Activated CD4-positive, alpha-beta memory T cell treated with anti-CD3 and anti-CD28 coated beads for 36 hours (primary cell): ENCODE measurements around the gene MMP21. TPM values are rescaled to one million over a fixed set of nuclear protein-coding genes. Genes with fewer than 3 reads are reported as not detected.

Experiments used
- microRNA-seq: library from miRNA; unstranded; fragments of <30 nt; microRNA quantifications from one replicate; pipeline ENCODE4 v1.2.0, GENCODE V29; 2022; ENCODE audit warnings: borderline number of aligned reads, borderline microRNAs expressed, borderline replicate concordance
- total RNA-seq, 2 experiments: library from RNA; stranded (reverse); gene quantifications; one replicate each; pipeline ENCODE4 v1.2.3, GENCODE V29; 2021

MMP21 gene
- total RNA-seq, 2 experiments from 2014 or later, result not detected

Small RNAs within 50 kb of the gene (microRNA-seq; reads per million reads assigned to microRNA genes)
- gene MIR4484, result 1.6 reads per million

Other genes starting within 250 kb of the MMP21 start
- not detected for gene TEX36, start 92.7 kb downstream of the MMP21 start, total RNA-seq
- 10 to 100 TPM; 23.0 to 27.7 TPM for gene EDRF1, start 56.1 kb downstream of the MMP21 start, total RNA-seq
- 10 to 100 TPM; 35.0 to 38.3 TPM for gene UROS, start 47.4 kb upstream of the MMP21 start, total RNA-seq
- 100 to 1,000 TPM in 1 of 2 experiments, 10 to 100 TPM in 1; 96.3 to 100 TPM for gene BCCIP, start 47.7 kb upstream of the MMP21 start, total RNA-seq
- 10 to 100 TPM; 16.3 to 18.6 TPM for gene DHX32, start 105.5 kb upstream of the MMP21 start, total RNA-seq
- under 1 TPM; 0.46 to 0.50 TPM for gene FANK1, start 120.7 kb upstream of the MMP21 start, total RNA-seq